ENCODE results near the gene ANKMY1. TPM values are rescaled to one million over a fixed set of nuclear protein-coding genes. Genes with fewer than 3 reads are reported as not detected.
A peak's percentile ranks its signal among the peaks of the same experiment; 100 is the strongest.

Gene ANKMY1
- total and polyA plus RNA-seq, 8 donors = 3.1 to 79.4 (median 9.7) TPM

GRCh38 chr2:240568678-240569522, 11.1 kb upstream of the ANKMY1 start:
- no peaks in the 10 kb centered on the region for H3K9me3 ChIP-seq
- H3K27me3 ChIP-seq = no peaks in the 10 kb centered on the region
- TF ChIP-seq POLR2AphosphoS5 (IDR thresholded peaks at IDR 0.05) (peak in 2 of 3 donors; percentile 36 to 41), POLR2A (IDR thresholded peaks at IDR 0.05) (no peak)
- peaks cover 54 to 82% (median 80%) of the 10 kb centered on the region in 4 donors for H3K4me1 ChIP-seq
- intact Hi-C loops (cut with DNase I; ENCODE audit: low total_unique reads) = no loop called here
- WGBS, 5 donors = 0 to 1% (median 1%) methylated on average over 9 to 93 of the region's 93 CpGs
- H3K27ac ChIP-seq = peak overlapping the region; percentile 82 to 98 (median 87)
- peak; percentile 74 to 88 for DNase-seq
- H3K36me3 ChIP-seq = peaks cover 5 to 31% (median 18%) of the 10 kb centered on the region in 4 donors
- peak overlapping the region; percentile 70 to 92 (median 84) for H3K4me3 ChIP-seq

GRCh38 chr2:240567872-240568677, 10.3 kb upstream of the ANKMY1 start, which contains the start of gene RNPEPL1:
Gene RNPEPL1 (plus strand): TSS chr2:240568484. CDS start chr2:240568587, 103 bp downstream.
- intact Hi-C loops (cut with DNase I; ENCODE audit: low total_unique reads) = no loop called here
- DNase-seq = peak; percentile 60 to 81
- Histone ChIP-seq H3K4me1 (peaks cover 54 to 89% (median 79%) of the 10 kb centered on the region in 4 donors), H3K4me3 (peak within 1 kb of the TSS; percentile 72 to 92 (median 84)), H3K27ac (peak within 1 kb of the TSS; percentile 95 to 98 (median 96)), H3K27me3 (no peaks in the 10 kb centered on the region), H3K36me3 (peaks cover 5 to 23% (median 10%) of the 10 kb centered on the region in 4 donors), H3K9me3 (no peaks in the 10 kb centered on the region)
- TF ChIP-seq EP300 (IDR thresholded peaks at IDR 0.05) (no peak), CTCF (IDR thresholded peaks at IDR 0.05) (no peak), POLR2AphosphoS5 (IDR thresholded peaks at IDR 0.05) (peak in 2 of 3 donors; percentile 6 to 33), POLR2A (IDR thresholded peaks at IDR 0.05) (no peak)
- 0 to 1% (median 0%) methylated on average over 16 to 105 of the region's 106 CpGs for WGBS, 5 donors

- peak overlapping the region; percentile 95 to 98 (median 96) for H3K27ac ChIP-seq
- peaks cover 2 to 15% (median 4%) of the 10 kb centered on the region in 4 donors for H3K36me3 ChIP-seq
- DNase-seq = peak in 1 of 2 donors; percentile 42
- H3K4me1 ChIP-seq = peaks cover 54 to 92% (median 80%) of the 10 kb centered on the region in 4 donors
- TF ChIP-seq POLR2A (IDR thresholded peaks at IDR 0.05) = no peak
- TF ChIP-seq CTCF (IDR thresholded peaks at IDR 0.05) = no peak
- TF ChIP-seq POLR2AphosphoS5 (IDR thresholded peaks at IDR 0.05) = peak in 1 of 3 donors; percentile 38
- no peaks in the 10 kb centered on the region for H3K27me3 ChIP-seq
- H3K9me3 ChIP-seq = no peaks in the 10 kb centered on the region
- 19 to 31% (median 22%) methylated on average over 20 to 26 of the region's 26 CpGs for WGBS, 5 donors
- intact Hi-C loops (cut with DNase I; ENCODE audit: low total_unique reads) = no loop called here
- peak overlapping the region; percentile 66 to 78 (median 73) for H3K4me3 ChIP-seq
Measured at GRCh38 chr2:240567137-240567871, 9.5 kb upstream of the ANKMY1 start.

- Histone ChIP-seq H3K36me3 (peaks cover 0 to 7% (median 1%) of the 10 kb centered on the region in 4 donors), H3K4me3 (peak overlapping the region; percentile 66 to 78 (median 73)), H3K4me1 (peaks cover 61 to 93% (median 81%) of the 10 kb centered on the region in 4 donors), H3K9me3 (no peaks in the 10 kb centered on the region), H3K27ac (peak overlapping the region; percentile 95 to 98 (median 96)), H3K27me3 (no peaks in the 10 kb centered on the region)
- peak; percentile 97 for DNase-seq
- peak in 5 of 7 experiments; percentile 57 to 99 (median 94) for TF ChIP-seq CTCF (IDR thresholded peaks at IDR 0.05)
- no peak for TF ChIP-seq EP300 (IDR thresholded peaks at IDR 0.05)
- TF ChIP-seq POLR2A (IDR thresholded peaks at IDR 0.05) = no peak
- peak; percentile 8 to 86 (median 83) for TF ChIP-seq POLR2AphosphoS5 (IDR thresholded peaks at IDR 0.05)
- WGBS, 5 donors = 5 to 18% (median 7%) methylated on average over 15 to 53 of the region's 53 CpGs
- intact Hi-C loops (cut with DNase I; ENCODE audit: low total_unique reads) = no loop called here
Measured at GRCh38 chr2:240566203-240567136, 8.7 kb upstream of the ANKMY1 start.

All from stomach (tissue), 9 donors.